ENCODE data around the gene GPC4. TPM values are rescaled to one million over a fixed set of nuclear protein-coding genes. Genes with fewer than 3 reads are reported as not detected.

Gene GPC4
- polyA plus RNA-seq, 3 donors = 0.03 to 0.59 (median 0.27) TPM

- no peak for DNase-seq
- no peak overlapping the region for H2AFZ ChIP-seq (ENCODE audit: insufficient read depth, low read depth, low read length, poor library complexity, severe bottlenecking)
- no CpG with 5 or more reads among the region's 1 CpG for WGBS (ENCODE audit: insufficient coverage)
- Mint-ChIP-seq H3K4me3 (no peak overlapping the region), H3K27me3 (ENCODE audit: low read depth in 3 of 3) (peaks cover 0 to 1% (median 0%) of the 10 kb centered on the region in 3 donors), H3K9me3 (no peaks in the 10 kb centered on the region), H3K27ac (no peak overlapping the region), H3K4me1 (peaks cover 11% of the 10 kb centered on the region), H3K36me3 (no peaks in the 10 kb centered on the region)
- H3K36me3 ChIP-seq (replicated peaks in 1 of 2; ENCODE audit: control insufficient read depth in 1 of 2, insufficient read depth in 2 of 2, low read length in 2 of 2) = no peaks in the 10 kb centered on the region
- intact Hi-C loops (cut with micrococcal nuclease) = no loop called here
- H3K79me2 ChIP-seq (ENCODE audit: insufficient read depth, low read length) = no peaks in the 10 kb centered on the region
- no peak for TF ChIP-seq CTCF (IDR thresholded peaks at IDR 0.05)
- H3K27ac ChIP-seq (ENCODE audit: low read depth in 1 of 2, low read length in 2 of 2) = no peak overlapping the region
- no peaks in the 10 kb centered on the region for H4K20me1 ChIP-seq (ENCODE audit: insufficient read depth, low read length)
- no peak overlapping the region for H3K9ac ChIP-seq (ENCODE audit: insufficient read depth, low read length, poor library complexity, severe bottlenecking)
- no peak overlapping the region for H3K4me3 ChIP-seq (replicated peaks in 1 of 3; ENCODE audit: low read depth in 2 of 3, low read length in 3 of 3)
- H3K27me3 ChIP-seq (ENCODE audit: control insufficient read depth in 2 of 2, insufficient read depth in 2 of 2, low read length in 2 of 2) = no peaks in the 10 kb centered on the region
- no peaks in the 10 kb centered on the region for H3K9me3 ChIP-seq (replicated peaks in 1 of 2; ENCODE audit: control insufficient read depth in 1 of 2, insufficient read depth in 1 of 2, low read length in 2 of 2)
- peaks cover 0 to 7% of the 10 kb centered on the region in 2 donors for H3K4me1 ChIP-seq (ENCODE audit: control insufficient read depth in 1 of 2, insufficient read depth in 2 of 2, low read length in 2 of 2)
- H3K4me2 ChIP-seq (replicated peaks; ENCODE audit: extremely low read depth, low read length, poor library complexity, severe bottlenecking) = no peak overlapping the region
These were observed 93.8 kb downstream of the GPC4 start for GRCh38 chrX:133321451-133321850.

GRCh38 chrX:133314281-133314680 is 101.0 kb downstream of the GPC4 start:
- TF ChIP-seq CTCF (IDR thresholded peaks at IDR 0.05) = no peak

More at GRCh38 chrX:133314281-133314680, 101.0 kb downstream of the GPC4 start:
- Mint-ChIP-seq H3K36me3 (no peaks in the 10 kb centered on the region), H3K27ac (no peak overlapping the region), H3K9me3 (peaks cover 0 to 3% (median 0%) of the 10 kb centered on the region in 7 donors), H3K4me3 (no peak overlapping the region), H3K27me3 (ENCODE audit: low read depth in 3 of 3) (peaks cover 1 to 16% (median 8%) of the 10 kb centered on the region in 3 donors), H3K4me1 (peaks cover 2% of the 10 kb centered on the region)
- Histone ChIP-seq H4K20me1 (ENCODE audit: insufficient read depth, low read length) (no peaks in the 10 kb centered on the region), H3K27me3 (ENCODE audit: control insufficient read depth in 2 of 2, insufficient read depth in 2 of 2, low read length in 2 of 2) (peaks cover 0 to 18% of the 10 kb centered on the region in 2 donors), H3K27ac (ENCODE audit: low read depth in 1 of 2, low read length in 2 of 2) (no peak overlapping the region), H3K4me1 (ENCODE audit: control insufficient read depth in 1 of 2, insufficient read depth in 2 of 2, low read length in 2 of 2) (no peaks in the 10 kb centered on the region), H3K79me2 (ENCODE audit: insufficient read depth, low read length) (no peaks in the 10 kb centered on the region), H3K4me3 (replicated peaks in 1 of 3; ENCODE audit: low read depth in 2 of 3, low read length in 3 of 3) (no peak overlapping the region), H3K9ac (ENCODE audit: insufficient read depth, low read length, poor library complexity, severe bottlenecking) (no peak overlapping the region), H2AFZ (ENCODE audit: insufficient read depth, low read depth, low read length, poor library complexity, severe bottlenecking) (no peak overlapping the region), H3K9me3 (replicated peaks in 1 of 2; ENCODE audit: control insufficient read depth in 1 of 2, insufficient read depth in 1 of 2, low read length in 2 of 2) (no peaks in the 10 kb centered on the region), H3K36me3 (replicated peaks in 1 of 2; ENCODE audit: control insufficient read depth in 1 of 2, insufficient read depth in 2 of 2, low read length in 2 of 2) (no peaks in the 10 kb centered on the region), H3K4me2 (replicated peaks; ENCODE audit: extremely low read depth, low read length, poor library complexity, severe bottlenecking) (no peak overlapping the region)
- intact Hi-C loops (cut with micrococcal nuclease) = no loop called here
- no peak for DNase-seq

Measured in CD14-positive monocyte (primary cell).